Esophagus squamous epithelium (tissue), 5 donors: ENCODE data around the gene PPP1R3E. TPM values are rescaled to one million over a fixed set of nuclear protein-coding genes. Genes with fewer than 3 reads are reported as not detected.

Experiments used
- DNase-seq: peaks from one replicate; lab custom pipeline; 2025; lab: John Stamatoyannopoulos, UW
- H3K27ac ChIP-seq, 4 donors: fragments of 200-600 bp; sonication (generic); one replicate each; pipeline ENCODE4 v1.5.1; 2016 to 2019; ENCODE audit warnings: mild to moderate bottlenecking in 1 of 4
- H3K27me3 ChIP-seq, 4 donors: fragments of 200-600 bp; sonication (generic); 1 replicate in 3 of 4; 2 replicates in 1 of 4; pipeline versions ENCODE4 v1.5.1 to v1.6.0; 2017 to 2021; ENCODE audit warnings: antibody characterized with exemption in 1 of 4
- H3K36me3 ChIP-seq, 3 donors: fragments of 200-600 bp; sonication (generic); one replicate each; pipeline ENCODE4 v1.5.1; 2016 to 2019
- H3K4me1 ChIP-seq, 3 donors: fragments of 200-600 bp; sonication (generic); one replicate each; pipeline ENCODE4 v1.5.1; 2017 to 2019
- H3K4me3 ChIP-seq, 4 donors: fragments of 200-600 bp; sonication (generic); 1 replicate in 3 of 4; 2 replicates in 1 of 4; pipeline ENCODE4 v1.5.1; 2016 to 2019; ENCODE audit warnings: mild to moderate bottlenecking in 2 of 4, moderate library complexity in 1 of 4
- H3K9me3 ChIP-seq, 3 donors: fragments of 200-600 bp; sonication (generic); one replicate each; pipeline ENCODE4 v1.5.1; 2016 to 2019
- CTCF ChIP-seq, 6 experiments: fragments of 450-650 bp in 4 of 6; fragments of 200-600 bp in 2 of 6; sonication (generic) in 2 of 6; IDR thresholded peaks; one replicate each; pipeline ENCODE4 v1.5.1; 2016 to 2019; ENCODE audit warnings: antibody characterized with exemption in 6 of 6, mild to moderate bottlenecking in 4 of 6, moderate library complexity in 4 of 6
- POLR2A ChIP-seq, 4 donors: fragments of 450-650 bp; IDR thresholded peaks; one replicate each; pipeline ENCODE4 v1.6.1; 2017; ENCODE audit warnings: antibody characterized with exemption in 4 of 4, mild to moderate bottlenecking in 4 of 4, moderate library complexity in 3 of 4
- WGBS, 2 donors: methylation state at CpG; one replicate each; pipeline ENCODE4 v1.1.5; 2018; 5-methylcytosine and 5-hydroxymethylcytosine counted together
- intact Hi-C: fragments of 100-400 bp; cut with DNase I; formaldehyde crosslinking; loops from one replicate; pipeline ENCODE4 v1.15.0; 2022
- small RNA-seq, 4 donors: library from RNA; depleted of rRNA; stranded (forward); fragments of <200 nt; gene quantifications; one replicate each; pipeline ENCODE3, GENCODE V24; 2016
- total RNA-seq, 4 donors: library from RNA; depleted of rRNA; stranded (reverse); fragments of >200 nt; gene quantifications; one replicate each; pipeline ENCODE4 v1.1.0, GENCODE V29; 2016
- donor health status: DM: yes; HTN: yes; CAD: no.

Gene PPP1R3E
- total RNA-seq, 4 donors from 2014 or later = 1.7 to 7.1 (median 3.4) TPM

- DNase-seq = no peak
- WGBS, 2 donors = 48 to 65% methylated on average over 4 of the region's 4 CpGs
- no peaks in the 10 kb centered on the region for H3K36me3 ChIP-seq
- H3K4me3 ChIP-seq = no peak overlapping the region
- H3K27ac ChIP-seq = no peak overlapping the region
- intact Hi-C loops = no loop called here
- no peak for TF ChIP-seq POLR2A (IDR thresholded peaks at IDR 0.05)
- TF ChIP-seq CTCF (IDR thresholded peaks at IDR 0.05) = no peak
- H3K4me1 ChIP-seq = no peaks in the 10 kb centered on the region
- no peaks in the 10 kb centered on the region for H3K9me3 ChIP-seq
- peaks cover 0 to 14% (median 0%) of the 10 kb centered on the region in 4 donors for H3K27me3 ChIP-seq
Observed at GRCh38 chr14:23252420-23253333, 50.0 kb downstream of the PPP1R3E start.

- intact Hi-C loops = no loop called here
- Histone ChIP-seq H3K27me3 (peaks cover 0 to 14% (median 0%) of the 10 kb centered on the region in 4 donors), H3K9me3 (no peaks in the 10 kb centered on the region), H3K4me3 (no peak overlapping the region), H3K4me1 (no peaks in the 10 kb centered on the region), H3K27ac (no peak overlapping the region), H3K36me3 (no peaks in the 10 kb centered on the region)
- no peak for DNase-seq
- 39 to 51% methylated on average over 3 of the region's 3 CpGs for WGBS, 2 donors
- TF ChIP-seq POLR2A (IDR thresholded peaks at IDR 0.05) (no peak), CTCF (IDR thresholded peaks at IDR 0.05) (no peak)
Observed at GRCh38 chr14:23252006-23252405, 50.7 kb downstream of the PPP1R3E start.

GRCh38 chr14:23249824-23250223, 52.8 kb downstream of the PPP1R3E start:
- Histone ChIP-seq H3K9me3 (no peaks in the 10 kb centered on the region), H3K36me3 (no peaks in the 10 kb centered on the region), H3K4me3 (no peak overlapping the region), H3K4me1 (no peaks in the 10 kb centered on the region), H3K27me3 (peaks cover 0 to 14% (median 0%) of the 10 kb centered on the region in 4 donors), H3K27ac (no peak overlapping the region)
- DNase-seq = no peak
- no peak for TF ChIP-seq CTCF (IDR thresholded peaks at IDR 0.05)
- TF ChIP-seq POLR2A (IDR thresholded peaks at IDR 0.05) = no peak
- 80 to 87% methylated on average over 6 of the region's 6 CpGs for WGBS, 2 donors
- intact Hi-C loops = no loop called here

- H3K4me3 ChIP-seq = no peak overlapping the region
- intact Hi-C loops = no loop called here
- H3K36me3 ChIP-seq = no peaks in the 10 kb centered on the region
- no peak for DNase-seq
- TF ChIP-seq CTCF (IDR thresholded peaks at IDR 0.05) (no peak), POLR2A (IDR thresholded peaks at IDR 0.05) (no peak)
- H3K4me1 ChIP-seq = no peaks in the 10 kb centered on the region
- H3K9me3 ChIP-seq = no peaks in the 10 kb centered on the region
- peaks cover 0 to 12% (median 0%) of the 10 kb centered on the region in 4 donors for H3K27me3 ChIP-seq
- H3K27ac ChIP-seq = no peak overlapping the region
- WGBS, 2 donors = 57 to 67% methylated on average over 7 of the region's 7 CpGs
Observed at GRCh38 chr14:23248601-23249000, 54.1 kb downstream of the PPP1R3E start.

Small RNA genes within 50 kb of the gene (small RNA-seq; reads per million reads assigned to genes)
- 0 reads per million in 4 donors for gene RNU6-1046P

Other genes with a start within 250 kb of the PPP1R3E start
- gene CDH24, start 245.3 kb downstream of the PPP1R3E start, total RNA-seq = 1 to 10 TPM; 3.4 to 6.7 (median 4.8) TPM
- gene ACIN1, start 207.7 kb downstream of the PPP1R3E start, total RNA-seq = 100 to 1,000 TPM in 1 of 4 donors, 10 to 100 TPM in 3; 51.4 to 107 (median 83.0) TPM
- gene C14orf119, start 207.4 kb downstream of the PPP1R3E start, total RNA-seq = 10 to 100 TPM; 17.5 to 42.0 (median 31.0) TPM
- gene CIROP, start 197.9 kb downstream of the PPP1R3E start, total RNA-seq = under 1 TPM in 1 of 4 donors, not detected in 3; 0.38 TPM
- gene CEBPE, start 183.6 kb downstream of the PPP1R3E start, total RNA-seq = not detected
- 10 to 100 TPM; 22.2 to 58.0 (median 39.8) TPM for gene SLC7A8, start 119.2 kb downstream of the PPP1R3E start, total RNA-seq
- gene RNF212B, start 64.9 kb downstream of the PPP1R3E start, total RNA-seq = not detected
- 10 to 100 TPM in 1 of 4 donors, 1 to 10 TPM in 3; 7.9 to 10.6 (median 9.5) TPM for gene HOMEZ, start 16.7 kb downstream of the PPP1R3E start, total RNA-seq
- gene BCL2L2, start 4.0 kb upstream of the PPP1R3E start, total RNA-seq = 10 to 100 TPM; 36.7 to 57.8 (median 47.4) TPM
- gene PABPN1, start 18.6 kb upstream of the PPP1R3E start, total RNA-seq = 10 to 100 TPM; 28.2 to 63.8 (median 51.3) TPM
- 1 to 10 TPM in 3 of 4 donors, under 1 TPM in 1; 0.88 to 9.2 (median 3.3) TPM for gene SLC22A17, start 50.0 kb upstream of the PPP1R3E start, total RNA-seq
- 10 to 100 TPM; 17.8 to 34.4 (median 20.9) TPM for gene EFS, start 62.3 kb upstream of the PPP1R3E start, total RNA-seq
- not detected for gene IL25, start 70.0 kb upstream of the PPP1R3E start, total RNA-seq
- gene CMTM5, start 74.2 kb upstream of the PPP1R3E start, total RNA-seq = not detected
- gene MYH6, start 105.4 kb upstream of the PPP1R3E start, total RNA-seq = not detected
- gene MYH7, start 132.8 kb upstream of the PPP1R3E start, total RNA-seq = not detected
- gene NGDN, start 166.8 kb upstream of the PPP1R3E start, total RNA-seq = 10 to 100 TPM in 3 of 4 donors, 1 to 10 TPM in 1; 9.5 to 43.3 (median 35.3) TPM
- gene ZFHX2, start 248.9 kb upstream of the PPP1R3E start, total RNA-seq = under 1 TPM; under 0.01 to 0.42 (median 0.20) TPM